GM11168 (cell line): Measurements from ENCODE around the gene BCL2L14.
"Not testable (repeated sequence)": the region's sequence is repeated elsewhere in the genome, so short reads cannot be mapped to it uniquely, and the experiment has no call there.

Experiments
- in situ Hi-C: fragments of 300-500 bp; cut with MboI; formaldehyde crosslinking; loops from one replicate; pipeline ENCODE4 v1.12.0; 2022; ENCODE audit warnings: low sequenced_read_pairs; ENCODE audit not compliant: unreplicated experiment

Gene BCL2L14

GRCh38 chr12:12097891-12098690 lies 27.4 kb downstream of the BCL2L14 start:
- in situ Hi-C loops, result no loop called here

DNA sequence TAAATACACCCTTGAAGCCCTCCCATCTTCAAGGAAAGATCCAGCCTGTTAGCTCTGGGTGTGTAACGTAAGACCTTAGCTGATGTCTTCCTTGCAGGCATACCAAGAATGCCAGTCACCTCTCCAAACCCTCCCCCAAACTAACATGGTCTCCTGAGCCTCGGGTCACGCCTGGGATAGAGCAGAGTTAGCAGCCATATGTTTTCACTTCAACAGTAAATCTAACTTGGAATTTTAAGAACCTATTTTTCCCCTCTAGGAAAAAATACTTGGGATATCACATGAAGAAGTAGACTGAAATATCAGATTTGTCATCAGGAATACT lies 27.9 kb downstream of the BCL2L14 start:
- in situ Hi-C loops, result no loop called here

- in situ Hi-C loops, result no loop called here
These were observed 28.4 kb downstream of the BCL2L14 start for GRCh38 chr12:12099102-12099501.

GRCh38 chr12:12107678-12108077 lies 36.9 kb downstream of the BCL2L14 start:
- in situ Hi-C loops, result no loop called here

GRCh38 chr12:12108441-12109058 lies 37.8 kb downstream of the BCL2L14 start:
- in situ Hi-C loops, result no loop called here

DNA sequence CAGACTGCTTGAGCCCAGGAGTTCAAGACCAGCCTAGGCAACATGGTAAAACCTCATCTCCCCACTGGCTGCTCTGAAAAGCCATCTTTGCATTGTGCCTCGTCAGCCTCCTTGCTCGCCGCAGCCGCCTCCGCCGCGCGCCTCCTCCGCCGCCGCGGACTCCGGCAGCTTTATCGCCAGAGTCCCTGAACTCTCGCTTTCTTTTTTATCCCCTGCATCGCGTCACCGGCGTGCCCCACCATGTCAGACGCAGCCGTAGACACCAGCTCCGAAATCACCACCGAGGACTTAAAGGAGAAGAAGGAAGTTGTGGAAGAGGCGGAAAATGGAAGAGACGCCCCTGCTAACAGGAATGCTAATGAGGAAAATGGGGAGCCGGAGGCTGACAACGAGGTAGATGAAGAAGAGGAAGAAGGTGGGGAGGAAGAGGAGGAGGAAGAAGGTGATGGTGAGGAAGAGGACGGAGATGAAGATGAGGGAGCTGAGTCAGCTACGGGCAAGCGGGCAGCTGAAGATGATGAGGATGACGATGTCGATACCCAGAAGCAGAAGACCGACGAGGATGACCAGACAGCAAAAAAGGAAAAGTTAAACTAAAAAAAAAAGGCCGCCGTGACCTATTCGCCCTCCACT lies 40.3 kb downstream of the BCL2L14 start:
- in situ Hi-C loops, result not testable (repeated sequence)

GRCh38 chr12:12115514-12115913 lies 44.8 kb downstream of the BCL2L14 start:
- in situ Hi-C loops, result no loop called here

DNA sequence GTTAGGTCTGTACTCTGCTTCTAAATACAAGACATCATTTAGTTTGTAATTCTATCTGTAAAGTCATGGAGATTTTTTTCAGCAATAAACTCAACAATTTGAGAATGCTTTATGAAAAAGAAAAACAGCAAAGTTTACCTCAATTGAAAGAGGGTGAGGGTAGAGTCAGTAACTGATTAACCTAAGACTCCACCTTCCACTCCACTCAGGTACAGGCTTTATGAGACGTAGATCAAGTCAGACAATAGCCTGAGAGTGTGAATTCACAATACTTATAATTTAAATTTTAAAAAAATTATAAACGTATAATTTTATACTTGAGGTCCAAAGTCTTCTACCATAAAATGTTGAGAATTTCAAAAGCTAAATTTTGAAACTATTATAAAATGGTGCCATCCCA lies 45.9 kb downstream of the BCL2L14 start:
- in situ Hi-C loops, result no loop called here

GRCh38 chr12:12121061-12121460 lies 50.3 kb downstream of the BCL2L14 start:
- in situ Hi-C loops, result no loop called here

DNA sequence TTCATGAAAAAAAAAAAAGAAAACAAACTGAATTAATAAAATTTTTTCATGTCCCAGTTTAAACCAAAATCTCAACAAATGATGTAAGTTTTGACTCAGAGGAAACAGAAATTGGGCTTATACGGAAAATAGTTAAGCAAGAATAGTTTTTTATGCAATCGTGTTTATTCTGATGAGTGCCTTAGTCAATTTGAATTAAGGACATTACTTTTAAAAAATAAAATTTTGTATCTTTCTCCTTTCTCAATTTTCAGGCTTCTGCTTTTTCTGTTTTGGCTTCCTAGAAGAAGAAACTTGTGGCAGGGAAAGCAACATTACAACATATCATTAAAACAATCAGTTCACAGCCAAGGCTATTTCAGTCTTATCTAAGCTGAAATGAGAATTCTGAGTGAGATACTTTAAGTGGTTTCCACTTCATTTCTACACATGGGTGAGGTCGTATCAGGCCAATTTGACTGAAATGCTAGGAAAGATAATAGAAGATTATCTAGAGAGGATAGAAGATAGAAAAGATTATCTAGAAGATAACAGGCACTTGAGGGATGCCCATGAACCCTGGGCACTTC lies 52.4 kb downstream of the BCL2L14 start:
- in situ Hi-C loops, result no loop called here

DNA sequence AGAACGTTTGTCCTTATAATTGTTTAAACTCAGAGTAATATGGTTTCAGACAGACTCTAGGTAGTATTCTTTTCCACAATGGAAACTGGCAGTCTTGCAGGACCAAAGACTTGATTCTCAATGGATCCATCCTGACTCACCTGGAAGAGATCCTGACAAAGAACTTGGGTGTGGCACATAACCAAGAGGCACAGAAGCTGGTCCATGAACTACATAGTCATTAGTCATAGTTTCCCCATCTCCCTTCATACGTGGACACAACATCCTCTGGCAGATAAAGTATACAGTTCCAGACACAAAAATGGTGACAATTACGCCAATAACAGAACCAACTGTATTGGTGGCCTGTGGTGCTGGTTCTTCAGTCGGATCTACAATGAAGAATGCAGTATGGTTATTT lies 55.8 kb downstream of the BCL2L14 start:
- in situ Hi-C loops, result no loop called here

- in situ Hi-C loops, result no loop called here
These were observed 56.6 kb downstream of the BCL2L14 start for GRCh38 chr12:12127304-12127703.

DNA sequence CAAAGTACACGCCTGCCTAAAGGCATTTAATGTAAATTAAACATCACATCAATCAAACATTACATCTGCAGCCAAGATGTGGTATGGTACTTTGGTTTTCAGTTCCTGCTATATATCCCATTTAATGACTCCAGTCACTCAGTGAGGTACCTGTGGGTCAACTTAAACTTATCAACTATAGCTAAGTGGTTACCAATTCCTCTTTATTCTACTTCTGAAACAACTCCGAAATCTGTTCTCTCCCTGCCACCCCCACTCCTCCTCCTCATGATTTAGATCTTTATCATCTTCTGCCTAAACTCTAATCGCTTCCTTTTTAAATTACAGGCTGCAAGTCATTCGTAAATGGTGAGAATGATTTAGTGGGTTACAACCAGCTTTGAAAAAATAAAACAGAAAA lies 57.9 kb downstream of the BCL2L14 start:
- in situ Hi-C loops, result no loop called here

DNA sequence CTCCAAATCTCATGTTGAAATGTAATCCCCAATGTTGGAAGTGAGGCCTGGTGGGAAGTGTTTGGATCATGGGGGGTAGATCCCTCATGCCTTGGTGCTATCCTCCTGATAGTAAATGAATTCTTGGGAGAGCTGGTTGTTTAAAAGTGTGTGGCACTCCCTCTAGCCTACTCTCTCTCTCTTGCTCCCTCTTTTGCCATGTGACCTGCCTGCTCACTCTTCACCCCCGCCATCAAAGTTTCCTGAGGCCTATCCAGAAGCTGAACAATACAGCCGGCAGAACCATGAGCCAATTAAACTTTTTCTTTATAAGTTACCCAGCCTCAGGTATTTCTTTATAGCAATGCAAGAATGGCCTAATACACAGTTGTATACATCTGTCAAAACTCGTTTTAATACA lies 62.5 kb downstream of the BCL2L14 start:
- in situ Hi-C loops, result no loop called here

- in situ Hi-C loops, result no loop called here
These were observed 63.0 kb downstream of the BCL2L14 start for GRCh38 chr12:12133785-12134184.

GRCh38 chr12:12138203-12139154 lies 67.7 kb downstream of the BCL2L14 start:
- in situ Hi-C loops, result no loop called here

DNA sequence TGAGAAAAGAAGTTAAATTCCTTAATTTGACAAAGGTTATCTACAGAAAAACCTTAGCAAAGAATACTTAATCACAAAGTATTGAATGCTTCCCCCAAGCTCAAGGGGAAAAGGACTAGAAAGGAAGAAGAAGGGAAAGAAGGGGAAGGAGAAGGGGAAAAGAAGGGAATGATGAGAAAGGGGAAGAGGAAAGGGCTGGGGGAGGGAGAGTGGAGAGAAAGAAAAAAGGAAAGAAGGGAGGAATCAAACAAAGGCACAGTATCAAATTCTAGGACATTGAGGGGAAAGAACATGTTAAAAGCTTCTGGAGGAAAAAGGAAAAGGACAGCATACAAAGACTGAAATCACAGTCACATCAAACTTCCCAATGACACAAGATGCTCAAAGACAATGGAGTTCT lies 70.3 kb downstream of the BCL2L14 start:
- in situ Hi-C loops, result no loop called here

DNA sequence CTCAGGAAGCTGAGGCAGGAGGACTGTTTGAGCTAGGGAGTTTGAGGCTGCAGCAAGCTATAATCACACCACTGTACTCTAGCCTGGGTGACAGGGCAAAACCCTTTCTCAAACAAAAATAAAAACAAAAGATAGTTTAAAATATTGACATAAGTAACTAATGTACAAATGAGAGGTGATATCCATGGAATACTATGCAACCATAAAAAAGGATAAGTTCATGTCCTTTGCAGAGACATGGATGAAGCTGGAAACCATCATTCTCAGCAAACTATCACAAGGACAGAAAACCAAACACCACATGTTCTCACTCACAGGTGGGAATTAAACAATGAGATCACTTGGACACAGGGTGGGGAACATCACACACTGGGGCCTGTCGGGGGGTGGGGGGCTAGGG lies 73.8 kb downstream of the BCL2L14 start:
- in situ Hi-C loops, result not testable (repeated sequence)

GRCh38 chr12:12147111-12147510 lies 76.4 kb downstream of the BCL2L14 start:
- in situ Hi-C loops, result no loop called here
